Esophagus squamous epithelium (tissue), 4 donors: ENCODE measurements around the gene GLRX3.

Source experiments
- CTCF ChIP-seq, 6 experiments: fragments of 450-650 bp in 4 of 6; fragments of 200-600 bp in 2 of 6; sonication (generic) in 2 of 6; IDR thresholded peaks; one replicate each; pipeline ENCODE4 v1.5.1; 2016 to 2019; ENCODE audit warnings: antibody characterized with exemption in 6 of 6, mild to moderate bottlenecking in 4 of 6, moderate library complexity in 4 of 6
- POLR2A ChIP-seq, 4 donors: fragments of 450-650 bp; IDR thresholded peaks; one replicate each; pipeline ENCODE4 v1.6.1; 2017; ENCODE audit warnings: antibody characterized with exemption in 4 of 4, mild to moderate bottlenecking in 4 of 4, moderate library complexity in 3 of 4

- TF ChIP-seq CTCF (IDR thresholded peaks at IDR 0.05) = peak; percentile 99 to 100 (median 100)
- TF ChIP-seq POLR2A (IDR thresholded peaks at IDR 0.05) = no peak
Observed at GRCh38 chr10:130190055-130190736, 54.0 kb downstream of the GLRX3 start.
